Measurements from ENCODE around the gene SCAP. TPM values are rescaled to one million over a fixed set of nuclear protein-coding genes. Genes with fewer than 3 reads are reported as not detected.
"Not testable (repeated sequence)": the region's sequence is repeated elsewhere in the genome, so short reads cannot be mapped to it uniquely, and the experiment has no call there.

The SCAP gene
- total RNA-seq = 10 to 100 TPM; 65.5 to 69.2 TPM

DNA sequence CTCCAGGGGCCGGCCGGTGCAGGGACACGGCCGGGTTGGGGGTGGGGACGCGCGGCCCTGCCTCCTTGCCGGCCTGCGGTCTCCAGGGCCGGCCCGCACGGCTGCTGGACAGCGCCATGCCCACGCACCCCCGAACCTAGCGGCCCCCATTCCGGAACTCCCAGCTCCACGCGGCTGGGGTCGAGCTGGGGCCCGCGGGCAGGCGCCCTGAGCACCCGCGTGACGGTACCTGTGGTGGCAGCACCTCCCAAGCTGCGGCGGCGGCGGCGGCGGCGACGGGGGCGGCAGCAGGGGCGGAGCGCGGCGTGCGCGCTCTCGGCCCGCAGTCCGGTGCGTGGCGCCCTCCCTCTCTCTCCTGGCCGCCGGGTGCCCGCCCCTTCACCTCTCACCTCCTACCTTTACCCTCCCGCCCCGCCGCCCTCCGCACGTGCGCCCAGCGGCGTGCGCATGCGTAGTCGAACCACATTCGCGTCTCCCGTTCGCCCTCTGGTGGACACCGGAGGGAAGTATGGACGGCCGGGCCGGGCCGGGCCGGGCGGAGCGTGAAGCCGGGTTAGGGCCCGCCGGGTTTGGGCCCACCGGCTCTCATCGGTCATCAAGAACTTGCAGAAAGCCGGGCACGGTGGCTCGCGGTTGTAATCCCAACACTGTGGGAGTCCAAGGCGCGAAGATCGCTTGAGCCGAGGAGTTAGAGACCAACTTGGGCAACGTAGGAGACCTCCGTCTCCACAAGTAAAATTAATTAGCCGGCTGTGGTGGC is at the start of gene SCAP:
Gene SCAP, minus strand, starts transcription at position 372 of the 760 bp plus-strand sequence. CDS start 32,948 bp downstream, outside the sequence.
- Mint-ChIP-seq H3K4me1 (peaks cover 31% of the 10 kb centered on the region), H3K4me3 (peak within 1 kb of the TSS; percentile 89), H3K27me3 (no peaks in the 10 kb centered on the region), H3K27ac (peak within 1 kb of the TSS; percentile 81), H3K9me3 (ENCODE audit: low read depth) (no peaks in the 10 kb centered on the region), H3K36me3 (peaks cover 9% of the 10 kb centered on the region)
- DNase-seq (peak; percentile 97), ATAC-seq (peak; percentile 94)
- CTCF ChIA-PET = interaction anchor here (0.5 to 4.2 kb wide), 15 partner anchors 16 to 573 kb away, joined by 3 to 89 read pairs (median 3); partner anchors contain the start of gene ELP6

DNA sequence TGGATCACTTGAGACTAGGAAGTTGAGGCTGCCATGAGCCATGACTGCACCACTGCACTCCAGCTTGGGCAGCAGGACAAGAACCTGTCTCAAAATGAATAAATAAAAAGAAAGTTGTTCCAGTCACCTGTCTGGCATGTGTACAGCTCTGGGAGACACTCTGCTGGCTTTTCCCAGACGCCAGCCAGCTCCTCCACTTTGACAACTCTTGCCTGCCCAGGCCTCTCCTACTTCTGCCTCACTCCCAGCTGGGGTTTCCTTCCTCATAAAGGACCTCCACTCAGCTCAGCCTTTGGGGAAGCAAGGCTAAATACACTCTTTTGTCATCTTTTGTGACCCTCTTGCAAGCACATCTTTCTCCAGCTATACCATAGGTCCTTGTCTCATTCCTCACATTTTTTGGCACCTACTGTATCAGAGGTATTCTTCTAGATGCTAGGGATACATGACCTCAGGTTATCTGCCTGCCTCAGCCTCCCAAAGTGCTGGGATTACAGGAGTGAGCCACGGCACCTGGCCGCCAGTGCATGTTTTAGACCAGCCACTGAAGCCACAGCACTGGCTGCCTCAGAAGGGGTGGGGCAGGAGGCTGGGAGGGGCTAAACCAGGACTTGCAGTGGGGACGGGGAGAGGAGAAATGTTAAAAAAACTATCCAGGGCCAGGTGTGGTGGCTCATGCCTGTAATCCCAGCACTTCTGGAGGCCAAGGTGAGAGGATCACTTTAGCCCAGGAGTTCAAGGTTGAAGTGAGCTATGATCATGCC is 47.8 kb upstream of the SCAP start:
- DNase-seq (no peak), ATAC-seq (no peak)
- Mint-ChIP-seq H3K9me3 (ENCODE audit: low read depth) (peaks cover 4% of the 10 kb centered on the region), H3K27me3 (peaks cover 6% of the 10 kb centered on the region), H3K27ac (no peak overlapping the region), H3K36me3 (peaks cover 4% of the 10 kb centered on the region), H3K4me1 (peaks cover 9% of the 10 kb centered on the region), H3K4me3 (no peak overlapping the region)
- CTCF ChIA-PET = interaction anchor here (0.6 to 4.8 kb wide), 15 partner anchors 17 to 466 kb away, joined by 3 to 75 read pairs (median 5); partner anchors contain the start of gene DHX30

DNA sequence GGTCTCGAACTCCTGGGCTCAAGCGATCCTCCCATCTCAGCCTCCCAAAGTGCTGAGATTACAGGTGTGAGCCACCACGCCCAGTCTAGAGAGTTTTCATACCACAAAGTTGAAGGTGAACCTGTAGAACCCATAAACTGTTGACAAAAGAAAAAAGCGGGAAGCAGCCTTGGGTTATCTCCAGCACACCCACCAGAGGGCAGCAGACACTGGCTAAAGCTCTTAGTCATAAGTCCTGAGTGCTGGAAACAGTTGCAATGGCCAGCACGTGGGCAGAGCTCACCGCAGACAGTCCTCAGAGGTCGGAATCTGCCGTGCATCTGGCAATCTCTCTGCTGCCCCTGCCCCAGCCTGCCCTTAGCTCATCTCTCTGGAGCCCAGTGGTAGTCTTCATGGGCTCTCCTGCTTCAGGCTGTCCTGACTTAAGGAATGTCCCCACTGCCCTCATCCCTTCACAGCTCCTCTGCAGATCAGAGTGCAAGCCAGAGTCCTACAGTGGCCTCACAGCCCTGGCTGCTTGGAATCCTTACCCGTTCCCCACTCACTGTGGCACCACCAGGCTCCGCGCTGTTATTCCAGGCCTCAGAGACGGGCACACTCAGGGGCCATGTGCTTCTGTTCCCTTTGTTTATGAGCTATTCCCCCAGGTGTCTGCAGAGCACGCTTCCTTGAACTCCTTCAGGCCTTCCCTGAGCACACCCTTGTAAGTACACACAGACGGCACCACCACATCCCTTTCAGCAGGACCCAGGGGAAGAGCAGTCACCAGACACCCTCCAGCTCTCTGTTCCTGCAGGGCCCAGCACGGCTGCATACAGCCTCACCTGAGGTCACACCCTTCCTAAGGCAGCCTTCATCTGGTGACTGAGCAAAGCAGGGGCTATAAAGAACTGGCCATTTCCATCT is 46.6 kb upstream of the SCAP start:
- CTCF ChIA-PET = interaction anchor here (0.5 to 4.8 kb wide), 35 partner anchors 8 to 672 kb away, joined by 3 to 75 read pairs (median 4); partner anchors contain the start of genes CSPG5, DHX30, ELP6 and SMARCC1
- Mint-ChIP-seq H3K9me3 (ENCODE audit: low read depth) (no peaks in the 10 kb centered on the region), H3K4me3 (no peak overlapping the region), H3K27ac (peak overlapping the region; percentile 26), H3K36me3 (no peaks in the 10 kb centered on the region), H3K4me1 (peaks cover 9% of the 10 kb centered on the region), H3K27me3 (peaks cover 2% of the 10 kb centered on the region)
- DNase-seq = peak; percentile 89
- ATAC-seq = peak; percentile 92

DNA sequence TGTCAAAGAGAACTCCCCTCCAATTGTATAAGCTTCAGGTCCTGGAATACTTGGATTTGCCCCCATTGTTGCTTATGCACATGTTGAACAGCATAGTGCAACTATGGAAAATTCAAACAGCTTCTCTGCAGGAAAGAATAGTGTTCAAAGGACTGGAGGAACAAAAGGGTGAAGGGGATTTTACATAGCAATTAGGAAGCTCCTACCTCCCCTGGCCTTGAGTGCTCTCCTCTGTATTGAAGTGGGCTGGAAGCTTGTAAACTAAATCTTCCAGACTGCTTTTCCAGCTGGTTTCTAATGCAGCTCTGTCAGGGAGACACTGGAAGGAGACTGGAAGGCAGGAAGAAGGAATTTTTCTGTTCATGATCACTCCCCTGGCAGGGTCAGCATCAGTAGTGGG is 45.0 kb upstream of the SCAP start:
- DNase-seq (no peak), ATAC-seq (no peak)
- no peak overlapping the region for H3K27ac Mint-ChIP-seq
- H3K4me1 Mint-ChIP-seq = peaks cover 9% of the 10 kb centered on the region
- peaks cover 2% of the 10 kb centered on the region for H3K27me3 Mint-ChIP-seq
- H3K36me3 Mint-ChIP-seq = no peaks in the 10 kb centered on the region
- H3K4me3 Mint-ChIP-seq = no peak overlapping the region
- CTCF ChIA-PET = interaction anchor here (0.9 to 4.8 kb wide), 9 partner anchors 57 to 631 kb away, joined by 3 to 75 read pairs (median 5); partner anchors contain the start of gene CSPG5
- no peaks in the 10 kb centered on the region for H3K9me3 Mint-ChIP-seq (ENCODE audit: low read depth)

DNA sequence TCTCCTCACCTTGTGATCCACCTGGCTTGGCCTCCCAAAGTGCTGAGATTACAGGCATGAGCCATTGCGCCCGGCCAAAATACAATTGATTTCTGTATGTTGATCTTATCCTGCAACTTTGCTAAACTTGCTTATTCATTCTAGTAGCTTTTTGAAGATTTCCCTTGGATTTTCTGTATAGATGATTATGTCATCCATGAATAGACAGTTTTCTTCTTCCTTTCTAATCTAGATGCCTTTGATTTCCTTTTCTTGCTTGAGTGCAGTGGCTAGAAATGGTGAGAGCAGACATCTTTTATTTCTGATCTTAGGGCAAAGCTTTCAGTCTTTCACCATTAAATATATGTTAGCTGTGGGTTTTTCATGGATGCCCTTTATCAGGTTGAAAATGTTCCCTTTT is 42.2 kb upstream of the SCAP start:
- peaks cover 13% of the 10 kb centered on the region for H3K4me1 Mint-ChIP-seq
- H3K27me3 Mint-ChIP-seq = peaks cover 2% of the 10 kb centered on the region
- CTCF ChIA-PET = interaction anchor here (1.0 kb wide), 1 partner anchor 47 kb away, joined by 3 read pairs; no protein-coding TSS in a partner anchor
- H3K36me3 Mint-ChIP-seq = no peaks in the 10 kb centered on the region
- H3K4me3 Mint-ChIP-seq = no peak overlapping the region
- DNase-seq = no peak
- no peaks in the 10 kb centered on the region for H3K9me3 Mint-ChIP-seq (ENCODE audit: low read depth)
- ATAC-seq = no peak
- H3K27ac Mint-ChIP-seq = no peak overlapping the region

DNA sequence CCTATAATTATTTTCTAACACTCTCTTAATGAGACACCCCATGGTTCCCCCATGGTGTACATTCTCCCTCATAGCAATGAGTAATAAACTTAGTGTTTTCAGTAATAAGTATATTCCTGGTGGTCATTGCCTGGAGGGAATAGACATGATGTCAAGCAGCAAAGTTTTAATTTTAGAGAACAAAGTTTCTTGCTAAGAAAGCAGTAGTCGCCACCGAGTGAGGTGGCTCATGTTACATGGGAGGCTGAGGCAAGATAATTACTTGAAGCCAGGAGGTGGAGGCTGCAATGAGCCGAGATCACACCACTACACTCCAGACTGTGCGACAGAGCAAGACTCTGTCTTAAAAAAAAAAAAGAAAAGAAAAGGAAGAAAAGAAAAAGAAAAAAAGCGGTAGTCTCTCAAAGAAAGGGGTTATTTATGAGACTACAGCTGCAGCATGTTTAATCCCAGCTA is 40.2 kb upstream of the SCAP start:
- no peak for DNase-seq
- Mint-ChIP-seq H3K9me3 (ENCODE audit: low read depth) (no peaks in the 10 kb centered on the region), H3K36me3 (peaks cover 3% of the 10 kb centered on the region), H3K4me3 (no peak overlapping the region), H3K27ac (no peak overlapping the region), H3K4me1 (peaks cover 19% of the 10 kb centered on the region), H3K27me3 (peaks cover 2% of the 10 kb centered on the region)
- ATAC-seq = no peak
- CTCF ChIA-PET = interaction anchor here (0.7 to 1.5 kb wide), 5 partner anchors 40 to 642 kb away, joined by 3 read pairs; partner anchors contain the start of gene SCAP

DNA sequence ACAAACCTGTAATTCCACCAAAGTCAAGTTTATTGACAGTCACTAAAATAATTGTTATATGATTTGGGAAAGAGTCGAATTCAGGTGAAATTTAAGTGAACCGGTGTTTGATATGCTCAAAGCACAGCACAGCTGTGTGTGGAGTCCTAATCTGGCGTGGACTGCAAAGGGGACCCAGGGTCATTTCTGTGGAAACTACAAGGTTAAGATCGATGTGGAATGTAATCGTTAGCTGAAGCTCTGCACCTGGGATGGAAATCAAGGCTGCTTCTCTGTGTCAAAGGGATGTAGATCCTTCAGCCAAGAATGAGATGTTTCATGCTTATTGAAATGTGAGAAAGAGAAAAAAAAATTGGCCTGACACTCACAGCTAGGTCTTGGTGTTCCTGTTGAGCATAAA is 39.4 kb upstream of the SCAP start:
- H3K27me3 Mint-ChIP-seq = peaks cover 2% of the 10 kb centered on the region
- H3K36me3 Mint-ChIP-seq = peaks cover 8% of the 10 kb centered on the region
- CTCF ChIA-PET = interaction anchor here (0.7 to 1.2 kb wide), 3 partner anchors 94 to 292 kb away, joined by 3 read pairs; no protein-coding TSS in a partner anchor
- no peaks in the 10 kb centered on the region for H3K9me3 Mint-ChIP-seq (ENCODE audit: low read depth)
- ATAC-seq (no peak), DNase-seq (no peak)
- peak overlapping the region; percentile 50 for H3K27ac Mint-ChIP-seq
- H3K4me1 Mint-ChIP-seq = peaks cover 21% of the 10 kb centered on the region
- H3K4me3 Mint-ChIP-seq = peak overlapping the region; percentile 43

DNA sequence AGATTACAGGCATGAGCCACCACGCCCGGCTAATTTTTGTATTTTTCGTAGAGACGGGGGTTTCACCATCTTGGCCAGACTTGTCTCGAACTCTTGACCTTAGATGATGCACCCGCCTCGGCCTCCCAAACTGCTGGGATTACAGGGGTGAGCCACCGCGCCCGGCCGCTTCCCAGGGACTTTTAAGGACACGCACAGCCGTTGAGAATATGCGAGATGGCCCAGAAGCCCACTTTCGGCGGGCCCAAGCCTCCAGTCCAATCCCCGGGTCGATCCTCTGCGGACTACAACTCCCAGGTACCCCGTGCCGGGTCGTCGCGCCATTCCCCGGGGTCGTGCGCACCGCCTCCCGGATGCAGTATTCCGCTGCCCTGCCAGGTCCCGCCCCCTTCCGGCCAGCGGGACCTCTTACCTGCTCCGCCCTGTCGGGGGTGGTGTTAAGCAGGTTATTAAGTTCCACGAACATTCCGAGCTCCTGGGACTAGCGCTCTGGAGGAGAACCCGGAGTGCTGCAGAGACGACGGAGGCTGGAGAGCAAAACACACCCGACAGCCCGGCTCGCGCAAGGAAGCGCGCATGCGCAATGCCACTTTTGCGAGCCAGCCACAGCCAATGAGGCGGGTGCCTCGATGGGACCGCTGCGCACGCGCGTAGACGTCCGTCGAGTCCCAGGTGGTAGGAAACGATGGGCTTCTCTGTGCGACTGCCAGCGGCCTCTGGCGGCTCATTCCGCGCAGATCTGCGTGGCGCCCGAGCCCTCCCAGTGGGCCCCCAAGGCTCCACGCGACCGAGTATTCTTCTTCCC is 37.6 kb upstream of the SCAP start, which contains the start of gene ELP6:
Gene ELP6, minus strand, starts transcription at position 588 of the 805 bp plus-strand sequence. Its CDS starts 122 bp downstream, at position 466.
- ATAC-seq (peak; percentile 96), DNase-seq (peak; percentile 99)
- H3K9me3 Mint-ChIP-seq (ENCODE audit: low read depth) = no peaks in the 10 kb centered on the region
- peak within 1 kb of the TSS; percentile 99 for H3K27ac Mint-ChIP-seq
- H3K4me1 Mint-ChIP-seq = peaks cover 21% of the 10 kb centered on the region
- peaks cover 16% of the 10 kb centered on the region for H3K36me3 Mint-ChIP-seq
- peak within 1 kb of the TSS; percentile 97 for H3K4me3 Mint-ChIP-seq
- CTCF ChIA-PET = interaction anchor here (0.5 to 1.8 kb wide), 11 partner anchors 9 to 670 kb away, joined by 3 to 15 read pairs (median 3); partner anchors contain the start of gene SCAP
- H3K27me3 Mint-ChIP-seq = no peaks in the 10 kb centered on the region

DNA sequence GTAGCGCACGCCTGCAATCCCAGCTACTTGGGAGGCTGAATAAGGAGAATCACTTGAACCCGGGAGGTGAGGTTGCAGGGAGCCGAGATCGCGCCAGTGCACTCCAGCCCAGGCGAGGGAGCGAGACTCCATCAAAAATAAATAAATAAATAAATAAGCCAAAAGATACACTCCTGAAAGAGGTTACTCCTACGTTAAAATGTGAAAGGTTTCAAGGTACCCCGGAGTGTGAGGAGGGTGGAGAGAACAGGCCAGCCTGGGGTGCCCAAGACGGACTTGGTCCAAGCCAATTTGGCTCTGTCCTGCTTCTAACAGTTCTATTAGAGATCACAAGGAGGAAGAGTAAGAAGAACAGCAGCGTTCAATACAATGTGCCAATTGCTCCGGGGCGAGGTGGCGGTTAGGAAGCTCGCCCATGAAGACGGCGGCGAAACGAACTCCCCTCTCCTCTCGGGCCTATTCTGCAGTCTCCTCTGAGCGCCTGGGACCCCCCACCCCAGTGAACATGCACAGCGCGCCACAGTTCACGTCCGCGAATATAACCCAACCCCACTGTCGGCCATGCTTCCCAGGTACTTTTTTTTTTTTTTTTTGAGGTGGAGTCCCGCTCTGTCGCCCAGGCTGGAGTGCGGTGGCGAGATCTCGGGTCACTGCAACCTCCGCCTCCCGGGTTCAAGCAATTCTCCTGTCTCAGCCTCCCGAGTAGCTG is 36.8 kb upstream of the SCAP start:
- Mint-ChIP-seq H3K4me1 (peaks cover 21% of the 10 kb centered on the region), H3K4me3 (peak overlapping the region; percentile 97), H3K27me3 (no peaks in the 10 kb centered on the region), H3K27ac (peak overlapping the region; percentile 99), H3K36me3 (peaks cover 18% of the 10 kb centered on the region), H3K9me3 (ENCODE audit: low read depth) (no peaks in the 10 kb centered on the region)
- DNase-seq (peak; percentile 62), ATAC-seq (peak; percentile 21)
- CTCF ChIA-PET = interaction anchor here (0.5 to 1.8 kb wide), 14 partner anchors 9 to 940 kb away, joined by 3 to 15 read pairs (median 3); partner anchors contain the start of gene SCAP

DNA sequence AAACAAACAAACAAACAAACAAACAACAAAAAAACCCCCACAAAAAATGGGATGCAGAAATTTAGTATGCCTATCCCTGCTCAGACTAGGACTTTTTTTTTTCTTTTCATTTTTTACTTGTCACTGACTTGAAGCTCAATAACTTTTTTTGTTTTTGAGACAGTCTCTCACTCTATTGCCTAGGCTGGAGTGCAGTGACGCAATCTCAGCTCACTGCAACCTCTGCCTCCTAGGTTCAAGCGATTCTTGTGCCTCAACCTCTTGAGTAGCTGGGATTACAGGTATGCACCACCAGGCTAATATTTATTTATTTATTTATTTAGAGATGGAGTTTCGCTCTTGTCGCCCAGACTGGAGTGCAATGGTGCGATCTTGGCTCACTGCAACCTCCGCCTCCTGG is 29.5 kb upstream of the SCAP start:
- H3K4me3 Mint-ChIP-seq; H3K27me3 Mint-ChIP-seq; DNase-seq; ATAC-seq; H3K27ac Mint-ChIP-seq; H3K4me1 Mint-ChIP-seq; H3K9me3 Mint-ChIP-seq (ENCODE audit: low read depth); CTCF ChIA-PET: not testable (repeated sequence)
- H3K36me3 Mint-ChIP-seq = peaks cover 27% of the 10 kb centered on the region

DNA sequence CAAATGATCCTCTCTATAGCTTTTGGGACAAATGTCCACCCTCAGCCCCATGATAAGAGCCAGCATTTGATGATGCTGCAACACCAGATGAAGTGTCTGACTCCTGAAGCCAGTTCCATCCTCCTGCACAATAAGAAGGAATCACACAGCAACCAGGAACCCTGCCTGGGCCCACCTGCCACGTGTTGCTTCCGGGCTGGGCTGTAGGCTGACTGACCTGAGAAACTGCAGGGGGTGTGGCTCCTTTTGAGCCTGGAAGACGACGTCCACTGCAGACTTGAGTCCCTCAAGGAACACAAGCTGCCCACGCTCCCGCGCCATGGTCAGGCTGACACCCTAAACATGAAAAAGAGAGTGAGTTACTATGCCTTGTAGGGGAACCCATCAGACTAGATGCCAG is 28.4 kb upstream of the SCAP start:
- ATAC-seq = no peak
- CTCF ChIA-PET = no interaction called here
- H3K9me3 Mint-ChIP-seq (ENCODE audit: low read depth) = no peaks in the 10 kb centered on the region
- no peaks in the 10 kb centered on the region for H3K27me3 Mint-ChIP-seq
- no peaks in the 10 kb centered on the region for H3K4me1 Mint-ChIP-seq
- H3K27ac Mint-ChIP-seq = no peak overlapping the region
- no peak overlapping the region for H3K4me3 Mint-ChIP-seq
- DNase-seq = no peak
- peaks cover 26% of the 10 kb centered on the region for H3K36me3 Mint-ChIP-seq

Data from activated CD8-positive, alpha-beta memory T cell treated with anti-CD3 and anti-CD28 coated beads, Interleukin-2, amount 10 ng/mL, durations not matched to agents 7 days and 5 days (primary cell).